Left ventricle myocardium inferior (tissue), 1 donor: ENCODE measurements around the gene MTCL1. TPM values are rescaled to one million over a fixed set of nuclear protein-coding genes. Genes with fewer than 3 reads are reported as not detected.
A peak's percentile ranks its signal among the peaks of the same experiment; 100 is the strongest.

Experiments
- DNase-seq: peaks from one replicate; pipeline ENCODE4 v3.0.0-alpha.2; 2020
- H3K27ac ChIP-seq: fragments of 200-600 bp; replicated peaks from 2 replicates; pipeline ENCODE4 v1.8.0; 2021
- H3K27me3 ChIP-seq: fragments of 200-600 bp; 2 replicates; pipeline ENCODE4 v1.8.0; 2021; ENCODE audit warnings: low read depth
- H3K36me3 ChIP-seq: fragments of 200-600 bp; 2 replicates; pipeline ENCODE4 v1.8.0; 2021
- H3K4me1 ChIP-seq: fragments of 200-600 bp; 2 replicates; pipeline ENCODE4 v1.8.0; 2021
- H3K4me3 ChIP-seq: fragments of 200-600 bp; 2 replicates; pipeline ENCODE4 v1.8.0; 2021; ENCODE audit warnings: mild to moderate bottlenecking, moderate library complexity
- H3K9me3 ChIP-seq: fragments of 200-600 bp; replicated peaks from 2 replicates; pipeline ENCODE4 v1.8.0; 2021
- intact Hi-C: fragments of 100-400 bp; cut with micrococcal nuclease; formaldehyde crosslinking; loops from one replicate; pipeline ENCODE4 v1.11.0; 2022
- total RNA-seq: library from RNA; stranded (reverse); fragmentation: NEBNext Ultra II Directional; extraction: Animal tissue kit (Norgen Biotek cat#: 25700); gene quantifications from one replicate; pipeline ENCODE4 v1.2.1, GENCODE V29; 2021
- TF ChIP-seq, protein P1 (sequence below): fragments of 200-600 bp; IDR thresholded peaks from 2 replicates; pipeline ENCODE4 v1.8.0; 2021; ENCODE audit warnings: antibody characterized with exemption, mild to moderate bottlenecking, borderline replicate concordance
- donor health status: DM: no; HTN: yes; CAD: no; lungs with severe emphysema.

Gene MTCL1
- total RNA-seq, 1 donor from 2014 or later, result 9.1 TPM

GRCh38 chr18:8703781-8704301 lies 1.5 kb upstream of the MTCL1 start:
- TF ChIP-seq, protein P1, sequence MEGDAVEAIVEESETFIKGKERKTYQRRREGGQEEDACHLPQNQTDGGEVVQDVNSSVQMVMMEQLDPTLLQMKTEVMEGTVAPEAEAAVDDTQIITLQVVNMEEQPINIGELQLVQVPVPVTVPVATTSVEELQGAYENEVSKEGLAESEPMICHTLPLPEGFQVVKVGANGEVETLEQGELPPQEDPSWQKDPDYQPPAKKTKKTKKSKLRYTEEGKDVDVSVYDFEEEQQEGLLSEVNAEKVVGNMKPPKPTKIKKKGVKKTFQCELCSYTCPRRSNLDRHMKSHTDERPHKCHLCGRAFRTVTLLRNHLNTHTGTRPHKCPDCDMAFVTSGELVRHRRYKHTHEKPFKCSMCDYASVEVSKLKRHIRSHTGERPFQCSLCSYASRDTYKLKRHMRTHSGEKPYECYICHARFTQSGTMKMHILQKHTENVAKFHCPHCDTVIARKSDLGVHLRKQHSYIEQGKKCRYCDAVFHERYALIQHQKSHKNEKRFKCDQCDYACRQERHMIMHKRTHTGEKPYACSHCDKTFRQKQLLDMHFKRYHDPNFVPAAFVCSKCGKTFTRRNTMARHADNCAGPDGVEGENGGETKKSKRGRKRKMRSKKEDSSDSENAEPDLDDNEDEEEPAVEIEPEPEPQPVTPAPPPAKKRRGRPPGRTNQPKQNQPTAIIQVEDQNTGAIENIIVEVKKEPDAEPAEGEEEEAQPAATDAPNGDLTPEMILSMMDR, result no peak
- H3K4me1 ChIP-seq, result peaks cover 35% of the 10 kb centered on the region
- intact Hi-C loops, result no loop called here
- no peak for DNase-seq
- peak overlapping the region; percentile 74 for H3K4me3 ChIP-seq
- H3K27ac ChIP-seq, result peak overlapping the region; percentile 92
- peaks cover 15% of the 10 kb centered on the region for H3K27me3 ChIP-seq
- no peaks in the 10 kb centered on the region for H3K36me3 ChIP-seq
- H3K9me3 ChIP-seq, result no peaks in the 10 kb centered on the region

DNA sequence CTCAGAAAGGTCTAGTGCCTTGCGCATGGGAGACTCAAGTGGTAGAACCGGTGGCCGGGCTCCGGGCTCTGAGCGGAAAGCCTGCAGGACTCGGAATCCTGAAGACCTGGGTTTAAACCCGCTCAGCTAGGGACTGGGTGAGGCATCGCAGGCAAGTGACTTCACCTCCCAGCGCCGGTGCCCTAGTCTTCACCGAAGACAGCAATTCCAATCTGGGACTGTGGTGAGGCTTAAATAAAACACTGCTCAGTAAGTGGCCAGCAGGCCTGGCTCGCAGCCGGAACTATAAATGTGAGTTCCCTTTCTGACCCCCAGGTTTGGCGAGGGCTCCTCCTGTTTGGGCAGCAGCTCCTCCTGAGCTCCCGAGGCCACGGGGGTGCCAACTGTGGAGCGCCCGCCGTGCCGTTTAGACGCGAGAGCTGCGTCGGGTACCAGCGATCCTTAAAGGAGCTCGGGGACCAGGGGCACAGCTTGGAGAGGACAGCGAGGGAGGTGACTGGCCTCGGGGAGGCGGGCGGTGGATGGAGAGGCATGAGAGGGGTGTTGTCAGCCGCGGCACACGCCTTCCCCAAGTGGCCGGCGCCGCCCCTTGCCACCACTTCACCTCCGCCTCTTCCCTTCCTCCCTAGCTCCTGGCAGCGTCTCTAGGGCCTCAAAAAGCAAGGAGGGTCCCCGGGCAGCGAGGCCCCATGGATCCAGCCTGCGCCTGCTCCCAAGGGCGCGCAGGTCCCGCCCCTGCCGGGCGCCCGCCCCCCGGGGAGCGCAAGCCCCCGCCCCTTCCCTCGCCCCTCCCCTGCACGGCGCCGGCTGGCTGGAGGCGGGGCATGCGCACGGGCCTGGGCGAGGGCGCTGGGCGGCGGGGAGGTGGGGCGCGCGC lies 757 bp upstream of the MTCL1 start:
- Histone ChIP-seq H3K9me3 (no peaks in the 10 kb centered on the region), H3K27me3 (peaks cover 15% of the 10 kb centered on the region), H3K4me3 (peak overlapping the region; percentile 74), H3K36me3 (no peaks in the 10 kb centered on the region), H3K4me1 (peaks cover 35% of the 10 kb centered on the region), H3K27ac (peak overlapping the region; percentile 92)
- intact Hi-C loops, result no loop called here
- TF ChIP-seq, protein P1, result peak; percentile 15
- peak; percentile 92 for DNase-seq

- no peaks in the 10 kb centered on the region for H3K9me3 ChIP-seq
- H3K27ac ChIP-seq, result peak overlapping the region; percentile 80
- H3K27me3 ChIP-seq, result peaks cover 15% of the 10 kb centered on the region
- no peak for DNase-seq
- peak overlapping the region; percentile 74 for H3K4me3 ChIP-seq
- TF ChIP-seq, protein P1, result no peak
- no peaks in the 10 kb centered on the region for H3K36me3 ChIP-seq
- H3K4me1 ChIP-seq, result peaks cover 35% of the 10 kb centered on the region
- intact Hi-C loops, result no loop called here
Measured at GRCh38 chr18:8705961-8706790, 820 bp downstream of the MTCL1 start.

GRCh38 chr18:8706791-8707555 lies 1.6 kb downstream of the MTCL1 start:
- Histone ChIP-seq H3K4me3 (peak overlapping the region; percentile 74), H3K36me3 (no peaks in the 10 kb centered on the region), H3K4me1 (peaks cover 35% of the 10 kb centered on the region), H3K9me3 (no peaks in the 10 kb centered on the region), H3K27me3 (peaks cover 15% of the 10 kb centered on the region), H3K27ac (no peak overlapping the region)
- intact Hi-C loops, result no loop called here
- TF ChIP-seq, protein P1, result peak; percentile 36
- DNase-seq, result no peak
